MG63 (cell line): ENCODE measurements around the gene CCDC116. TPM values are rescaled to one million over a fixed set of nuclear protein-coding genes. Genes with fewer than 3 reads are reported as not detected.
"Not testable (repeated sequence)": the region's sequence is repeated elsewhere in the genome, so short reads cannot be mapped to it uniquely, and the experiment has no call there.

ENCODE experiments used
- DNase-seq: peaks from one replicate; pipeline ENCODE4 v3.0.0-alpha.2; 2020
- H3K27me3 ChIP-seq: fragments of 250-450 bp; sonication (Bioruptor Pico); 2 replicates; pipeline ENCODE4 v1.5.1; 2020; ENCODE audit warnings: mild to moderate bottlenecking, moderate library complexity
- H3K36me3 ChIP-seq: fragments of 250-450 bp; sonication (Bioruptor Pico); 2 replicates; pipeline ENCODE4 v1.5.1; 2020; ENCODE audit warnings: mild to moderate bottlenecking, moderate library complexity
- H3K4me3 ChIP-seq: fragments of 250-450 bp; sonication (Bioruptor Pico); 2 replicates; pipeline ENCODE4 v1.5.1; 2020; ENCODE audit warnings: mild to moderate bottlenecking, moderate library complexity
- H3K9me3 ChIP-seq: fragments of 250-450 bp; sonication (Bioruptor Pico); 2 replicates; pipeline ENCODE4 v1.5.1; 2020; ENCODE audit warnings: mild to moderate bottlenecking, moderate library complexity
- total RNA-seq: library from RNA; depleted of rRNA; stranded (reverse); fragments of >200 nt; shearing (Covaris generic); gene quantifications from 2 replicates; pipeline ENCODE4 v1.2.3, GENCODE V29; 2014; ENCODE audit warnings: low replicate concordance; rRNA removed

The CCDC116 gene
- total RNA-seq: not detected in 2 replicates

GRCh38 chr22:21632237-21632895, at the start of gene CCDC116:
Gene CCDC116 (plus strand): TSS chr22:21632760. CDS start chr22:21633182, 422 bp downstream.
- Histone ChIP-seq H3K4me3 (no peak within 1 kb of the TSS), H3K9me3 (no peaks in the 10 kb centered on the region), H3K27me3 (no peaks in the 10 kb centered on the region), H3K36me3 (peaks cover 12% of the 10 kb centered on the region)
- DNase-seq: no peak

- no peak overlapping the region for H3K4me3 ChIP-seq
Measured at GRCh38 chr22:21582801-21583740, 49.5 kb upstream of the CCDC116 start.

GRCh38 chr22:21585389-21585788, 47.2 kb upstream of the CCDC116 start:
- H3K36me3 ChIP-seq: peaks cover 16% of the 10 kb centered on the region
- no peaks in the 10 kb centered on the region for H3K27me3 ChIP-seq
- H3K9me3 ChIP-seq: no peaks in the 10 kb centered on the region
- H3K4me3 ChIP-seq: no peak overlapping the region
- no peak for DNase-seq

More at GRCh38 chr22:21582801-21583740, 49.5 kb upstream of the CCDC116 start:
- Histone ChIP-seq H3K36me3 (peaks cover 21% of the 10 kb centered on the region), H3K27me3 (no peaks in the 10 kb centered on the region), H3K9me3 (no peaks in the 10 kb centered on the region)
- DNase-seq: no peak

GRCh38 chr22:21587803-21588611, 44.6 kb upstream of the CCDC116 start:
- Histone ChIP-seq H3K36me3 (peaks cover 28% of the 10 kb centered on the region), H3K4me3 (no peak overlapping the region), H3K9me3 (no peaks in the 10 kb centered on the region), H3K27me3 (no peaks in the 10 kb centered on the region)
- DNase-seq: no peak

GRCh38 chr22:21589396-21589795, 43.2 kb upstream of the CCDC116 start:
- Histone ChIP-seq H3K27me3 (no peaks in the 10 kb centered on the region), H3K36me3 (peaks cover 37% of the 10 kb centered on the region), H3K9me3 (no peaks in the 10 kb centered on the region), H3K4me3 (no peak overlapping the region)
- DNase-seq: no peak

GRCh38 chr22:21590809-21591641, 41.5 kb upstream of the CCDC116 start:
- no peaks in the 10 kb centered on the region for H3K27me3 ChIP-seq
- no peaks in the 10 kb centered on the region for H3K9me3 ChIP-seq
- DNase-seq: no peak
- peaks cover 46% of the 10 kb centered on the region for H3K36me3 ChIP-seq
- H3K4me3 ChIP-seq: no peak overlapping the region

GRCh38 chr22:21591695-21592094, 40.9 kb upstream of the CCDC116 start:
- Histone ChIP-seq H3K9me3 (no peaks in the 10 kb centered on the region), H3K36me3 (peaks cover 51% of the 10 kb centered on the region), H3K4me3 (no peak overlapping the region), H3K27me3 (no peaks in the 10 kb centered on the region)
- peak; percentile 70 for DNase-seq

- no peak for DNase-seq
- Histone ChIP-seq H3K4me3 (no peak overlapping the region), H3K36me3 (peaks cover 55% of the 10 kb centered on the region), H3K9me3 (no peaks in the 10 kb centered on the region), H3K27me3 (no peaks in the 10 kb centered on the region)
Measured at GRCh38 chr22:21592422-21592821, 40.1 kb upstream of the CCDC116 start.

GRCh38 chr22:21593406-21594232, 38.9 kb upstream of the CCDC116 start:
- DNase-seq: no peak
- Histone ChIP-seq H3K9me3 (no peaks in the 10 kb centered on the region), H3K4me3 (no peak overlapping the region), H3K36me3 (peaks cover 57% of the 10 kb centered on the region), H3K27me3 (no peaks in the 10 kb centered on the region)

- DNase-seq: no peak
- Histone ChIP-seq H3K4me3 (no peak overlapping the region), H3K9me3 (no peaks in the 10 kb centered on the region), H3K36me3 (peaks cover 60% of the 10 kb centered on the region), H3K27me3 (no peaks in the 10 kb centered on the region)
Measured at GRCh38 chr22:21594865-21595452, 37.6 kb upstream of the CCDC116 start.

- not testable (repeated sequence) for H3K27me3 ChIP-seq, H3K4me3 ChIP-seq, H3K9me3 ChIP-seq, DNase-seq
- peaks cover 57% of the 10 kb centered on the region for H3K36me3 ChIP-seq
Measured at GRCh38 chr22:21596356-21597135, 36.0 kb upstream of the CCDC116 start.

GRCh38 chr22:21598302-21598701, 34.3 kb upstream of the CCDC116 start:
- Histone ChIP-seq H3K36me3 (peaks cover 49% of the 10 kb centered on the region), H3K4me3 (no peak overlapping the region), H3K27me3 (no peaks in the 10 kb centered on the region), H3K9me3 (no peaks in the 10 kb centered on the region)
- DNase-seq: no peak

- H3K9me3 ChIP-seq: no peaks in the 10 kb centered on the region
- DNase-seq: no peak
- peaks cover 40% of the 10 kb centered on the region for H3K36me3 ChIP-seq
- no peak overlapping the region for H3K4me3 ChIP-seq
- no peaks in the 10 kb centered on the region for H3K27me3 ChIP-seq
Measured at GRCh38 chr22:21599053-21599893, 33.3 kb upstream of the CCDC116 start.
